ENCODE measurements around the gene GAK.

DNA sequence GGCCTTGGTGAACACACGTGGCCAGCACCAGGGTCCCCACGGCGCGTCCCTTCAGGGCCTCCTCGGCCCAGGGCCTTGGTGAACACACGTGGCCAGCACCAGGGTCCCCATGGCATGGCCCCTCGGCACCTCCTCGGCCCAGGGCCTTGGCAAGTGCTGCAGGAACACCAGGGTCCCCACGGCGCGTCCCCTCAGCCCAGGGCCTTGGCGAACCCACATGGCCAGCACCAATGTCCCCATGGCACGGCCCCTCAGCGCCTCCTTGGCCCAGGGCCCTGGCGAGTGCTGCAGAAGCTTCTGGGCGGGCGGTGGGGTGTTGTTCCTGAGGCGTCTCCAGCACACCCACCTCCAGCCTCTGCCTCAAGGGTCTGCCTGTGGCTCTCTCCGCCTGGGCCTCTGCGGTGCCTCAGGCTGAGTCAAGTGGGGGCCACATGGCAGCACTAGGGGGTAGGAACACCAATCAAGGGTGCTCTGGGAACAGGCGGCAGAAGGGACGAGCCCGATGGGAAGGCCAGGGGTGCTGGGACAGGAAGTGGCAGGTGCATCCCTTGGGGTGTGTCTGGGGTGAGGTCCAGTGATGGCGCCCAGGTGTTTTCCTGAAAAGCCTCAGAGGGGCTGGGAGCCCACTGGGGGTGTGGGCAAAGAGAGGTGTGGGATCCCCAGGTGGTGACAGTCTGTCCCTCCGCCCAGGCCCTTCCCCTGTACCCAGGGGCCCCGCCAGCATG, 64.4 kb downstream of the GAK start:
- TF ChIP-seq, protein P1, sequence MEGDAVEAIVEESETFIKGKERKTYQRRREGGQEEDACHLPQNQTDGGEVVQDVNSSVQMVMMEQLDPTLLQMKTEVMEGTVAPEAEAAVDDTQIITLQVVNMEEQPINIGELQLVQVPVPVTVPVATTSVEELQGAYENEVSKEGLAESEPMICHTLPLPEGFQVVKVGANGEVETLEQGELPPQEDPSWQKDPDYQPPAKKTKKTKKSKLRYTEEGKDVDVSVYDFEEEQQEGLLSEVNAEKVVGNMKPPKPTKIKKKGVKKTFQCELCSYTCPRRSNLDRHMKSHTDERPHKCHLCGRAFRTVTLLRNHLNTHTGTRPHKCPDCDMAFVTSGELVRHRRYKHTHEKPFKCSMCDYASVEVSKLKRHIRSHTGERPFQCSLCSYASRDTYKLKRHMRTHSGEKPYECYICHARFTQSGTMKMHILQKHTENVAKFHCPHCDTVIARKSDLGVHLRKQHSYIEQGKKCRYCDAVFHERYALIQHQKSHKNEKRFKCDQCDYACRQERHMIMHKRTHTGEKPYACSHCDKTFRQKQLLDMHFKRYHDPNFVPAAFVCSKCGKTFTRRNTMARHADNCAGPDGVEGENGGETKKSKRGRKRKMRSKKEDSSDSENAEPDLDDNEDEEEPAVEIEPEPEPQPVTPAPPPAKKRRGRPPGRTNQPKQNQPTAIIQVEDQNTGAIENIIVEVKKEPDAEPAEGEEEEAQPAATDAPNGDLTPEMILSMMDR (conservative IDR thresholded peaks at IDR 0.05; ENCODE audit: low read depth, low read length) = no peak
- TF ChIP-seq FOS (IDR thresholded peaks at IDR 0.05; ENCODE audit: low read depth, low read length) (no peak), BHLHE40 (IDR thresholded peaks at IDR 0.05; ENCODE audit: low read depth, low read length) (no peak), POLR2A (IDR thresholded peaks at IDR 0.05; ENCODE audit: low read depth, low read length) (no peak), RAD21 (IDR thresholded peaks at IDR 0.05; ENCODE audit: low read length) (no peak), MAFK (IDR thresholded peaks at IDR 0.05; ENCODE audit: low read depth, low read length) (no peak), MXI1 (IDR thresholded peaks at IDR 0.05; ENCODE audit: borderline replicate concordance, low read depth, low read length) (no peak), SMC3 (IDR thresholded peaks at IDR 0.05; ENCODE audit: low read depth, low read length) (no peak), CEBPB (IDR thresholded peaks at IDR 0.05; ENCODE audit: low read depth, low read length) (no peak), RFX5 (IDR thresholded peaks at IDR 0.05; ENCODE audit: low read depth, low read length) (no peak), NFE2L2 (IDR thresholded peaks at IDR 0.05; ENCODE audit: low read depth, low read length) (no peak), CHD1 (IDR thresholded peaks at IDR 0.05; ENCODE audit: low read depth, low read length) (no peak)
- TF ChIP-seq, protein P2, sequence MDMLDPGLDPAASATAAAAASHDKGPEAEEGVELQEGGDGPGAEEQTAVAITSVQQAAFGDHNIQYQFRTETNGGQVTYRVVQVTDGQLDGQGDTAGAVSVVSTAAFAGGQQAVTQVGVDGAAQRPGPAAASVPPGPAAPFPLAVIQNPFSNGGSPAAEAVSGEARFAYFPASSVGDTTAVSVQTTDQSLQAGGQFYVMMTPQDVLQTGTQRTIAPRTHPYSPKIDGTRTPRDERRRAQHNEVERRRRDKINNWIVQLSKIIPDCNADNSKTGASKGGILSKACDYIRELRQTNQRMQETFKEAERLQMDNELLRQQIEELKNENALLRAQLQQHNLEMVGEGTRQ (IDR thresholded peaks at IDR 0.05; ENCODE audit: low read depth, low read length) = no peak
- TF ChIP-seq, protein P3, sequence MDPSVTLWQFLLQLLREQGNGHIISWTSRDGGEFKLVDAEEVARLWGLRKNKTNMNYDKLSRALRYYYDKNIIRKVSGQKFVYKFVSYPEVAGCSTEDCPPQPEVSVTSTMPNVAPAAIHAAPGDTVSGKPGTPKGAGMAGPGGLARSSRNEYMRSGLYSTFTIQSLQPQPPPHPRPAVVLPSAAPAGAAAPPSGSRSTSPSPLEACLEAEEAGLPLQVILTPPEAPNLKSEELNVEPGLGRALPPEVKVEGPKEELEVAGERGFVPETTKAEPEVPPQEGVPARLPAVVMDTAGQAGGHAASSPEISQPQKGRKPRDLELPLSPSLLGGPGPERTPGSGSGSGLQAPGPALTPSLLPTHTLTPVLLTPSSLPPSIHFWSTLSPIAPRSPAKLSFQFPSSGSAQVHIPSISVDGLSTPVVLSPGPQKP (IDR thresholded peaks at IDR 0.05; ENCODE audit: borderline replicate concordance, low read depth, low read length) = no peak

Data from IMR-90 (cell line).